Ecto neural progenitor cell (in vitro differentiated cells): ENCODE measurements around the gene ATG4B.
A peak's percentile ranks its signal among the peaks of the same experiment; 100 is the strongest.

Source experiments
- DNase-seq: peaks from one replicate; pipeline ENCODE4 v3.0.0-alpha.2; 2018; ENCODE audit warnings: low spot score

Gene ATG4B

GRCh38 chr2:241690202-241690717 lies 52.8 kb downstream of the ATG4B start:
- DNase-seq = no peak

- DNase-seq = no peak
Measured at GRCh38 chr2:241692448-241692847, 55.0 kb downstream of the ATG4B start.

- no peak for DNase-seq
Measured at GRCh38 chr2:241695651-241696050, 58.2 kb downstream of the ATG4B start.

- no peak for DNase-seq
Measured at GRCh38 chr2:241701149-241701398, 63.6 kb downstream of the ATG4B start.

GRCh38 chr2:241701399-241702154 lies 64.1 kb downstream of the ATG4B start, which contains the start of gene ING5:
Gene ING5, plus strand, starts transcription at chr2:241702039. Its CDS starts 27 bp downstream, at chr2:241702066.
- DNase-seq = peak; percentile 98

GRCh38 chr2:241702155-241703031 lies 64.9 kb downstream of the ATG4B start:
- DNase-seq = peak; percentile 95

GRCh38 chr2:241703032-241703604 lies 65.6 kb downstream of the ATG4B start:
- DNase-seq = no peak

GRCh38 chr2:241706537-241706936 lies 69.0 kb downstream of the ATG4B start:
- no peak for DNase-seq

- no peak for DNase-seq
Measured at GRCh38 chr2:241708879-241709278, 71.4 kb downstream of the ATG4B start.

GRCh38 chr2:241719093-241719492 lies 81.6 kb downstream of the ATG4B start:
- DNase-seq = no peak

GRCh38 chr2:241720099-241720498 lies 82.6 kb downstream of the ATG4B start:
- no peak for DNase-seq

- no peak for DNase-seq
Measured at GRCh38 chr2:241720560-241720959, 83.1 kb downstream of the ATG4B start.

GRCh38 chr2:241721852-241722251 lies 84.4 kb downstream of the ATG4B start:
- DNase-seq = no peak

GRCh38 chr2:241722896-241723454 lies 85.5 kb downstream of the ATG4B start:
- DNase-seq = no peak
